Retina (tissue), 1 donor: Measurements from ENCODE around the gene SCGB3A2.
"Not testable (repeated sequence)": the region's sequence is repeated elsewhere in the genome, so short reads cannot be mapped to it uniquely, and the experiment has no call there.

Experiments used
- DNase-seq: peaks from one replicate; pipeline ENCODE4 v3.0.0-alpha.2; 2016

The SCGB3A2 gene

DNA sequence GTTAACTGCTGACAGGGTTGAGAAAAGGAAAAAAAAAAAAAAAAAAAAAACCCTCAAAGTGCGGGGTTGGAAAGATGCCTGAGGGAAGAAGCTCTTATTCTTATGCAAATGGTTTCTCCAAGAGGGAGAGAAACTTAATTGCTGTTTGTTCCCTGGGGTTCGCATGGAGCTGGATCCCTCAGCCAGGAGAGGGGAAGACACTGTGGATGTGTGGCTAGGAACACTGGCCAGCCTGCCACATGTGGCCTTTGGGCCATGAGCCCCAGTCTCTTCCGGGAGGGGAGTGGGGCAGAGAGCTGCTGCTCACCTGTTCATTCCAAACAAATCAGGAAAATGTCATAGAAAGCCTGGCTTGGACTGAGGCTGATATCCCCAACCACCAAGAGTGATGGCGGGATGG is 9.4 kb upstream of the SCGB3A2 start:
- no peak for DNase-seq

DNA sequence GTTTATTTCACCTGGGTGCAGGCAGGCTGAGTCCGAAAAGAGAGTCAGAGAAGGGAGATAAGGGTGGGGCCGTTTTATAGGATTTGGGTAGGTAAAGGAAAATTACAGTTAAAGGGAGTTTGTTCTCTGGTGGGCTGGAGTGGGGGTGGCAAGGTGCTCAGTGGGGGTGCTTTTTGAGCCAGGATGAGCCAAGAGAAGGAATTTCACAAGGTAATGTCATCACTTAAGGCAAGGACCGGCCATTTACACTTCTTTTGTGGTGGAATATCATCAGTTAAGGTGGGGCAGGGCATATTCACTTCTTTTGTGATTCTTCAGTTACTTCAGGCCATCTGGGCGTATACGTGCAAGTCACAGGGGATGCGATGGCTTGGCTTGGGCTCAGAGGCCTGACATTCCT is 8.6 kb upstream of the SCGB3A2 start:
- not testable (repeated sequence) for DNase-seq

DNA sequence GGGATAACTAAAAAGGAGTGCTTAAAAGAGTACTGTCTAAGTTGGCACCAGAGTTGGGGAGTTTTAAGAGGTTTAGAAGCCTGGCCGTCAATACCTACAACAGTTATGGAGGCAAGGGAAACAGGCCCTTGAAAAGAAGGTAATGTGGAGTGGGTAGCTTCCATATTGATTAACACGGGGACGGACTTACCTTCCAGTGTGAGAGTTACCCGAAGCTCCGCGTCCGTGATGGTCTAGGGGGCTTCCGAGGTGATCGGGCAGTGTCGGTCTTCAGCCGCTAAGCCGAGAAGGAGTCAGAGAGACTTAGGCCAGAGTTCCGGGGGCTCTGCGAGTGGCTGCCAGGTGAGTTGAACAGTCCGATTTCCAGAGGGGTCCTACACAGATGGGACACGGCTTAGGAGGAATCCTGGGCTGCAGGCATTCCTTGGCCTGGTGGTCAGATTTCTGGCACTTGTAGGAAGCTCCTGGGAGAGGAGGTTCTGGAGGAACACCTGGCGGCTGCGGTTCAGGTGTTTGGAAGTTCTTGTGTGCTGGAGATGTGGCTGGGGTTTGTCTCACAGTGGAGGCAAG is 6.4 kb upstream of the SCGB3A2 start:
- DNase-seq = not testable (repeated sequence)

DNA sequence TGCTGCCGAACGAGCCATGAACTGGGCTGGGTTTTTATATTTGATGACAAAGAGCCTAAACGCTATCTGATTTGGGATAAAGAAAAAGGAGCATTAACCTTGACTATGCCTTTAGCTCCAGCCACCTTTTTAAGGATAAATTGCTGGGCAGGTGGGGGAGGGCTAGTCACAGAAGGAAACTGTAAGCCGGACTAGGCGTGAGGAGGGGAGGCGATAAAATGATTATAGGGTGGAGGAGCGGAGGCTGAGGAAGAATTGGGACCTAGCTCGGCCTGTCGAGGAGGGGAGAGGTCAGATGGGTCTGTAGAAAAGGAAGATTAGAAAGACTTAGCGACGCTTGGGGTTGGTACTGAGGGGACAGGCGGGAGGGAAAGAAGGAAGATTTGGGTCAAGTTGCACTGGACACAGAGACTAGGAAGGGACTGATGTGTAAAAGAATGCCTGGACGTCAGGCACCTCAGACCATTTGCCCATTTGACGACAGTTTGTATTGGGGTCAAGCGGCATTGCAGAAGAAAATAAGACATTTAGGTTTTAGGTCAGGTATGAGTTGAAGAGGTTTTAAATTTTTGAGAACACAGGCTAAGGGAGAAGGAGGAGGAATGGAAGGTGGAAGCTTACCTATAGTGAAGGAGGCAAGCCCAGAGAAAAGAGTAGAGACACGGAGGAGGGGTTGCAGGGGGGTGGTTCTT is 5.6 kb upstream of the SCGB3A2 start:
- not testable (repeated sequence) for DNase-seq

DNA sequence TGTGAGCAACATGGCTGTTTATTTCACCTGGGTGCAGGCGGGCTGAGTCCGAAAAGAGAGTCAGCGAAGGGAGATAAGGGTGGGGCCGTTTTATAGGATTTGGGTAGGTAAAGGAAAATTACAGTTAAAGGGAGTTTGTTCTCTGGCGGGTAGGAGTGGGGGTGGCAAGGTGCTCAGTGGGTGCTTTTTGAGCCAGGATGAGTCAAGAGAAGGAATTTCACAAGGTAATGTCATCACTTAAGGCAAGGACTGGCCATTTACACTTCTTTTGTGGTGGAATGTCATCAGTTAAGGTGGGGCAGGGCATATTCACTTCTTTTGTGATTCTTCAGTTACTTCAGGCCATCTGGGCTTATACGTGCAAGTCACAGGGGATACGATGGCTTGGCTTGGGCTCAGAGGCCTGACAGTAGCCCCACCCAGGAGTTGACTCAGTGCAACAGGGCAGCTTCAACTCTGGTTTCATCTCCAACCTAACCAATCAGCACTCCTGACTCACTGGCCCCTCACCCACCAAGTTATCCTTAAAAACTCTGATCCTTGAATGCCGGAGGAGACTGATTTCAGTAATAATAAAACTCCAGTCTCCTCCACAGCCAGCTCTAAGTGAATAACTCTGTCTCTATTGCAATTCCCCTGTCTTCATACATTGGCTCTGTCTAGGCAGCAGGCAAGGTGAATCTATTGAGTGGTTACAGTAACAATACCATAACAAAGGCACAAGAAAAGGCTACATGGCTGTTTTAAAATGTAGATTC is 4.2 kb upstream of the SCGB3A2 start:
- DNase-seq = not testable (repeated sequence)

DNA sequence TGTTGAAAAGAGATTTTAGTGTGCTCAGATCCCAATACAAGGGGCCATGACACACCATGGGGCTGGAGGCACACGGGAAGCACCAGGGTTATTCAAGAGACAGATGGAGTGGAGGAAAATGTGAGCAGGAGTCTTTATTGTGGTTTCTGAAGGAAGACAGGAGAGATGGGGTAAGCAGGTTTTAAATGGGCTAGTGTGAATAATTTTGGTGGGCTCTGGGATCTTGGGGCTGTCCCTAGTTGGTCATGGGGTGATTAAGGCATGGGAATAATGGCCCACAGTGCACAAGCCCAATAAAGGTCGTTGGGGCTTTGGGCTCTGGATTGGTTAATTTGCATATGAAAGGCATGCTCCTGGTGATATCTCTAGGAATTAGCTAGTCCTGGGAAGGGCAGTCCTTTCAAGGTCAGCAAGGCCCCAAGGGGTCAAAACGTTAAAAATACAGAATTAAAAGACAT is 3.6 kb upstream of the SCGB3A2 start:
- no peak for DNase-seq

DNA sequence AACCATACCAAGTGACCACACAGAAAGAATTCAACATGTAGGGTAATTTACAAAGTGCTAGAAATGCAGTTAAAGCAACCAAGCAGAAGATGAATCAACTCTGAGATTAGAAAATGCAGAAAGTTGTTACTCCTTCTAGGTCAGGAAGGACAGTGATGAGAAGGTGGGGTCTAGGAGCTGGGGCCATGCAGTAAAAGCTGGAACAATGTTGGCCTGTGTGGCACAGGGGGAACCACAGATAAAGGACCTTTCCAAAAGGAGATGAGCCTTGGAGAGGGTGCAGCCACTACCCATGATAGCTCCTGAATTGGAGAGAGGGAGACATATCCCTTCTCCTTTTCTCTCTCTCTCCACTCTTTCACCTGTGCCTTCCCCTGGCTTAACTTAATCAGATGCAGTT is 2.4 kb upstream of the SCGB3A2 start:
- no peak for DNase-seq

DNA sequence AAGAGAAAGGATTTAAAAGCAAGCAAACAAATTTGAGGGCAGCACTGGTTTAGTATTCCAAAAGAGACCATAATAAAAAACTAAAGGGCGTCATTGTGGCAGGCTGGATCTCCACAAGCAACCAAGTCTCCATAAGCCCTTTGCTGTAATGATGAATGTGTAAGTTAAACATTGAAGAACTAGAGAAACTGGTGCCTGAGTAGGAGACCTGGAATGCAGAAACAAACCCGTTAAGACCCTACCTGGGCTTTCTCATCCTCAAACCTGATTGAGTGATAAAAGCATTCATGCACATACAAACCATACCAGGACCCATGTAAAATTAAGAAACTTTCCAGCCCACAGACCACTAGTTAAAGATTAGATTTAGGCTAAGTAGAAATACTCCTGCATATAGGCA is 1.9 kb upstream of the SCGB3A2 start:
- DNase-seq = no peak

DNA sequence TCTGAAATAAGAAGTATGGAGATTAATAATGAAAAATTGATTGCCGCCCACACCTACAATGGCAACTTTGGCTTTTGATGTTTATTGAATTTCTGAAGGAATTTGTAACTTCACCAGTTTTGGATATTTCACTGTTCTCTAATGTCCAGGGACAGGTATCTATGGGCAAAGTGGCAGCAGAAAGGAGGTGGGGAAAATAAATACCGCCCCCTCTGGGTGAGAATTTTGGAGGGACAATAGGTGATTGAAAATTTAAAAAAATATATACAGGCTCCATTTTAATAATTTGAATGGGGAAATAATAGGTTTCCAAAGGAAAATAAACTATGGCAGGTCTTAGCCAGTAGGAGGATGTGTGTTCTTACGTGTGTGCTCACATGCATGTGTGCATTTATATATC is 1.3 kb downstream of the SCGB3A2 start:
- DNase-seq = no peak

DNA sequence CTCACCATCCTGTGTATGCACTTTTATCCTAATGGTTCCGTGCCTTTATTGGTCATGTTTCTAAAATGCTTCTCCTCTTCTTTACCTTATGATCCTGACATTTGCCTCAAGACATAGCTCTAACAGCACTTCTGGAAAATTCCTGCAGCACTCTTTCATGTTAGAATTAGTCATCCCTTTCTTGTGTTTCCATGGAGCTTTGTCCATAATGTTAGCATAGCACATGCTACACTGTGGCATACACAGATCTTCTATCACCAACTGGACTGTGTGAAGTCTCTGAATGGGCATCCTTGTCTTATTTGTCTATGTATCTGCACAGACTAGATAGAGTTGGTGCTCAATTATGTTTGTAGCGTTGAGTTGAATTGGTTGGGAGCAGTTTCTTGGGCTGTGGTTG is 2.0 kb downstream of the SCGB3A2 start:
- no peak for DNase-seq

DNA sequence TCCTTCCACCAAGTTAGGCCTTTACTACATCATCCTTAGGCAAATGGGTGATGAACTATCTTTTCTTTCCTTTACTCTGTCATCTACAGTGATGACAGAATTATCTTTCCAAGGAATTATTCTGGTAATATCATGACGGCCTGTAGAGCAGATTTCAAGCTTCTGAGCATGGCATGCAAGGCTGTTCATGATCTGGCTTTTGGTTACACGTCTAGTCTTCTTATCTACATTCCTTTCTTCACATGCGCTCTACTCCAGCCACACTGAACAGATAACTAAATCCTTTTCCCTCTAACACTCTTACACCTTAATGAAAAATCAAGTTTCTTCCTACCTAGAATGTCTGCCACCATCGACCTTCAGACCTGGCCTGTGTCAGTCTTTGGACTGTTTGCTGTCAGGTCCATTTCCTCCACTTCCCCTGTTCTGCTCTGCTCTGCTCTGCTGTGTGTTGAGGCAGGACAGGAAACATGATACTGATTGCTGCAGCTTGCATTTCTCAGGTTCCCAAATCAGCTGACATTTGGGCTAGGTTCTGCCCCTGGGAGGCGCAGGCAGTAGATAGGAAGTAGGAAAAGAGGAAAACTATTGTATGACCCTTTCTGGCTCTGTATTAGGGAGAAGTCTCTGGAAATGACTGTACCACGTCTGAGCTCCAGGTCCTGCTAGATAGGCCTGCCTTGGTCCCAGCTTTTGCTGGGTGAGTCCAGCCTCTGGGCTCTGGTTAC is 4.2 kb downstream of the SCGB3A2 start:
- DNase-seq = no peak

DNA sequence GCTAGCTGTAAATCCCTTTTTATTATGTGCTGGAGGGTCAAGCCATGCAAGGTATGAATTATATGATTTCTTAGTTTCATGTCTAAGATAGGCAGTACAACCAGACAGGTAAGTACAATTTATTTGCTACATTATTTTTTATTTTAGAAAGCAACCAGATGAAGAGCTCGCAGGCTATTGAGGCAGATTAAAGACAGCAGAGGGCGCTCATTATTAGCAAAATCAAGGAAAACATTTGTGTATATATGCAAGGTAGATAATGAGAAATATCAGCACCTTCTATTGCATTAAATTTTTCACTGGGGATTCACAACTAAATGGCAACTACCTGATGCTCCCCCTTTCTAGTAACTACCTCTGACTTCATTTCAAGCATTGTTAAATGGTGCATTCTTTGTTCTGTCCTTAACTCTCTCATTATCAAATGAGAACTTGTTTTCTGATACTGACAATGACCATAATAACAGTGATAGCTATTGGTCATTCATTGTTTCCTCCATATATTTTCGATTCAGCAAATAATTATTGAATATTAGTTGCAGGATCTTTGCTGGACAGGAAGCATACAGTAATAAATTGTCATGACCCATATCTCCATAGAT is 8.6 kb downstream of the SCGB3A2 start:
- DNase-seq = no peak

DNA sequence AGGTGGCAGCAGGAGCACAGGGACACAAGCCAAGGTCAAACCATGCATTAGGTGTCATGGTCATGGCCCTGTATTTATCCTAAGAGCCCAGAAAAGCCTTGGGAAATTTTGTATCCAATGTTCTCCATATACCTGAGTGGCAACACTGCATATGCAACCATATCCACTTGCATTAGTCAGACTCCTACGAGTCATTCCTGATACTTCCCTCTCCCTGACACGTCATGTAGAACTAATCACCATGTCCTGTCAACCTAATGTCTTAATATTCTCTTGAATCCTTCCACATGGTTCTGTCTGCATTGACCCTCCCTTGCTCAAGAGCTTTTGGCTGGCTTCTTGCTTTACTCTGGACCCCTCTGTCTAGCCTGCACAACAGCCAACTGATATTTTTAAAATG is 9.4 kb downstream of the SCGB3A2 start:
- DNase-seq = no peak

DNA sequence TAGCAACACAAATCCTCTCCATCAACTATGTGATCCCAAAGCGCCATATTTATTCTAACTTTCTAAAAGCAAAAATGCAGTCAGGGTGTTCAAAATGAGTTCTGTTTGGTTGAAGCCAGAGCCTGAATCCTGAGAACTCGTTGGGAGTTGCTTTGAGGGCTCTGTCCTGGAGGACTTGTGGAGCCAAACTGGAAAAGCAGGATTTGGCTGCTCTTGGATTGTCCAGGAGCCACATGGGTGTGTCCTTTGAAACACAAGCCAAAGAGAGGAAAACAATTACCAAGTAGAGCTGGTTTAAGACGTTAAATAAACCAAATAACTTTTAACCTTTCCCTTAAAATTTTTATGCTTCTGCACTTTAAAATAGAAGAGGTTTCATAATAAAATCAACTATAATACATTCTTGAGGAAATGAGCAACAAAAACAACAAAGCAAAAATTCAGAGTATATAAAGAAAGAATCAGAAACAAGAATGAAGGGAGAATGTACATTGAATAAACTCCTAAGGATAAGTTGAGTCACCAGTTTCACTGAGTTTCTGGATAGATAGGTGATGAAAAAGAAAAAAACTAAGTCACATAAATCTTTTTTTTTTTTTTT is 14.3 kb downstream of the SCGB3A2 start:
- no peak for DNase-seq

DNA sequence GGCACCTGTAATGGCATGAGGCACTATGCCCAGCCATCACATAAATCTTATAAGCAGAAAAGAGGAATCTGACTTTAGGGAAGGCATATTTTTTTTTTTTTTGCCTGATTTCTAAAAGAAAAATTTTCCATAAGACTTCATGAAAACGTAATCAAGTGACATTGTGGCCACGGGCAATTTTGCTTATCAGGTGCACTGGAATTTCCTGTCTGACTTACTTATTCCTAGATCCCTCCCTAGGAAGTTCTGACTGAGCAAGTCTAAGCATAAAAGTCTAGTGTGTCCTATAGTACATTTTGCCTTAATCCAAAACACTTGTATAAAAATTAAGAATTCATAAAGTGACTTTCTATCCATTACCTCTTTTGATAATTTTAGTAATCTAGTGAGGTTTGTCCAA is 15.3 kb downstream of the SCGB3A2 start:
- DNase-seq = no peak

DNA sequence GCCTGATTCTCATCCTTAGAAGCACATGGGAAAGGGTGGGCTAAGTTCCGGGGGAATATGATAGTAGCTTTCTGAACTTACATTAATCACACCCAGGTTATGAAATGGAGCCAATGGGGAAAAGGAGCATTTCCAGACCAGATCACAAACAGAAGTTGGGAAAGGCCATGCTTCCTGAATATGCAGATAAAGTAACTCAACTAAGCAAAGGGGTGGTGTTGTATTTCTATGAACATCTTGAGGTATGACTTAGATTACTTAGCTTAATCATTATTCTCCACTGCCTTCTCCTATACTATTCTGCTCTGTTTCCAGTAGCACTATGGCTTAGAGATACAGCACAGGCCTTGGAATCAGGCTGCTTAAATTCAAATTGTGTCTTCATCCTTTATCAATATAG is 17.4 kb downstream of the SCGB3A2 start:
- DNase-seq = no peak

DNA sequence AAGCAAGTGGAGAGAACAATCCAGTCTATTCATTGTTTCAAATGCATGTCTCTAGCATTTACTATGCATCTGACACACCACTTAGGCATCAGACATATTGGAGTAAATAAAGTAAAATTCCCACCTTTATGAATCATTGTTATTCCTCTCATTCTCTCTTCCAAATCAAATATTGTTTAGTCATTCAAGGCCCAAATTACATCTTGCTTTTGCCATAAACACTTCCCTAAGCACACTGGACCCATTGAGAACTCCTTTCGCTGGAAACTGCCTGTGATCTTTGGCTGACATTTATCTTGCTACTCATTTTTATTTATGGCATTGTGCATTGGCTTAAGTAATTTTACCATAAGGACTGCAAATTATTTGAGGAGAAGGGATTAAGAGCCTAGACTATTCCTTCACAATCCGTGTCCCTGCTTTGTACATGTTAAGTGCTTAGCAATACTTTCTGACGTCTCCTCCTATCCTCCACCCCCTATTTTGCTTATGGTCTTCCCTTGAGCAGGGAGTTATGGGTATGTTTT is 20.4 kb downstream of the SCGB3A2 start:
- no peak for DNase-seq

DNA sequence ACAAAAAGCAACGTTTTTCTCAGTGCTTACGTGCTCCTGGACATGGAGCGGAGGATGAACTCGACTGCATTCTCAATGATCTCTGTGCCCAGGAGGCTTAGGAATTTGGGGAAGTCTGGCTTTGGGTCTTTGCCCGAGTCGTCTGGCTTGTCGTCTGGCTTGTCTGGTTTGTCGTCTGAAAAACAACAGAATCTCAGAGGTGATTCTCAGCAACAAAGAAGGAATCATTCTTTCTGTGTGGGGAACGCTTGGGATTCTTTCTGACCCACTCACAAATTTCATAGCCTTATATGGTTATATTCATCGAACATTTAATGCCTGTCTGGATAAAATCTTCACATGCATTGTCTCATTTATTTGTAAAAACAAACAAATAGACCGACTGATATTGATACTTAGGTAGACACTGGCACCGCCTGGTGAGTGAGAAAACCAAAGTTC is 23.1 kb downstream of the SCGB3A2 start:
- DNase-seq = no peak

DNA sequence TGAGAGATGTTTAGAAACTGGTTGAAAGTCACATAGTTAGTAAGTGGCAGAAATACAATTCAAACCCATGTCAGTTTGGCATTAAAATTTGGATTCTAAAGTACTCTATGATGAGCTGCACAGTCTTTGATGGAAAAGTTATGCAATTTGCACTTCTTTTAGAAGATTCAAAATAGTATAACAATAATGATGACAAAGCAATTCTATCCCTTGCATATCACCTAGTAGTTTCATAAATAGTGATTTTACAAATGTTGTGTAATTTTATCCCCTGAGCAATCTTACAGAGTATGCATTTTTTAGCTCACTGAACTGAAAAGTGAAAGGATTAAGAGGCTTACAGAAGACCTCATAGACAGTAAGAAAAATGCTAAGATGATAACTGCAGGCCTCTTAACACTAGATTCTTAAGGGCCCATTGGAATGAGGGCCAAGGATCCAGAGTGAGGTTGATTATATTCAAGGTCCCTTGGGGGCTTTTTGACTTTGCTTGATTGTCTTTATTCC is 24.2 kb downstream of the SCGB3A2 start:
- DNase-seq = no peak

DNA sequence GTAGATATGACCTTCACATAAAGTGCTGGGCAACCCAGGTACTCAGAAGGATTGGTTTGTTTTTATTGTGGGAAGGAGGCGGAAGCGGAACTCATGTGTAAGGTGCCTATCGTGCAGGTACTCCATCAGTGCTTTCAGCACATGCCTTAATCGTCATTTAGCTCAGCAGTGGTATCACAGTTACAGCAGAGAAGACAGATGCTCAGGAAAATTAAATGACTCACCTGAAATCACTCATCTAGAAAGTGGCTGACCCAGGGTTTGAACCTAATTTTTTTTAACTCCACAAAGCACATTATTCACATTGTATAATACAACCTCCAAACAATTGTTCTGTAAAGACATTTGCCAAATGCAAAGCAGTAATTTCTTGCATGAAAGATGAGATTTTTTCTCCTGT is 25.6 kb downstream of the SCGB3A2 start:
- no peak for DNase-seq

DNA sequence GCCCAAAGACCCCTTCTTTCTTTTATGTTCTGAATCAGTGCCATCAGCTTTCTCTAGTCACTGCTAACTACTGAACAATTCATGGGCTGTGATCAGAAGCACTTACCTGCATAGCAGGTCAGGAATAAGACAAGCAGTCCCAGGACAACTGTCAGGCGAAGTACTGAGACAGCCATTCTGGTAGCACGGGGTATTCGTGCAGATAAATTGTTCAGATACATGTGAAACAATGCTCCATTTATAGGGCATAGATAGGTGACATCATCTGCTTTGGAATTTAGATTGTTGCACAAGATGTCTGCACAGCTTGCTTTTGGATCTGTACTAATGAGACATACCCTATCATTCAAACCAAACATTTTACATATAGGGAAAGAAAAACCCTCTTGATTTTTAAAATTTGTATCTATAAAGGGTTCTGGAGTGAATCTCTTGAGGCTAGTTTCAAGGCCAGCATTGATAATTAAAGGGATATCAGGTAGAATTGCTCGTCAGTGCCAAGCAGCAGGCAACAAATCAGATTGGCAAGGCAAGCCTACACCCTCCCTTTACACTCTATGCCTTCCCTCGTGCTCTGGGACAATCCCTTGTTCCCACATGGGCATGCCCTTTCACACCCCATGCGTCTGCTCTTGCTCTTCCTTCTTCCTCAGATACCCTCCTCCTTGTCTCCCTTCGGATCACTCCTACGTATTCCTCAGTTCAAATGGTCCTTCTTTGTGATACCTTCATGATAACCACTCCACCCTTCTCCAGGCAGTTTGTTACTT is 28.0 kb downstream of the SCGB3A2 start, which contains the start of gene C5orf46:
TSS of gene C5orf46 (minus strand) at position 213 of the 770 bp plus-strand sequence. CDS start at position 176, 37 bp downstream.
- peak; percentile 10 for DNase-seq
